Vagina (tissue), 2 donors: ENCODE measurements around the gene CNBP.

Experiments used
- CTCF ChIP-seq, 3 experiments: fragments of 450-650 bp in 2 of 3; fragments of 200-600 bp in 1 of 3; sonication (generic) in 1 of 3; IDR thresholded peaks; one replicate each; pipeline ENCODE4 v1.5.1; 2017 to 2019; ENCODE audit warnings: antibody characterized with exemption in 3 of 3, mild to moderate bottlenecking in 2 of 3, moderate library complexity in 2 of 3
- POLR2A ChIP-seq, 2 donors: fragments of 450-650 bp; IDR thresholded peaks; one replicate each; pipeline ENCODE4 v1.6.1; 2017; ENCODE audit warnings: antibody characterized with exemption in 2 of 2, mild to moderate bottlenecking in 2 of 2, moderate library complexity in 2 of 2
- POLR2AphosphoS5 ChIP-seq, 2 donors: sonication (generic); formaldehyde crosslinking; IDR thresholded peaks; one replicate each; pipeline ENCODE4 v1.9.0; 2017; ENCODE audit warnings: antibody characterized with exemption in 2 of 2, mild to moderate bottlenecking in 2 of 2, low read depth in 1 of 2; ENCODE audit not compliant: insufficient read depth in 1 of 2

DNA sequence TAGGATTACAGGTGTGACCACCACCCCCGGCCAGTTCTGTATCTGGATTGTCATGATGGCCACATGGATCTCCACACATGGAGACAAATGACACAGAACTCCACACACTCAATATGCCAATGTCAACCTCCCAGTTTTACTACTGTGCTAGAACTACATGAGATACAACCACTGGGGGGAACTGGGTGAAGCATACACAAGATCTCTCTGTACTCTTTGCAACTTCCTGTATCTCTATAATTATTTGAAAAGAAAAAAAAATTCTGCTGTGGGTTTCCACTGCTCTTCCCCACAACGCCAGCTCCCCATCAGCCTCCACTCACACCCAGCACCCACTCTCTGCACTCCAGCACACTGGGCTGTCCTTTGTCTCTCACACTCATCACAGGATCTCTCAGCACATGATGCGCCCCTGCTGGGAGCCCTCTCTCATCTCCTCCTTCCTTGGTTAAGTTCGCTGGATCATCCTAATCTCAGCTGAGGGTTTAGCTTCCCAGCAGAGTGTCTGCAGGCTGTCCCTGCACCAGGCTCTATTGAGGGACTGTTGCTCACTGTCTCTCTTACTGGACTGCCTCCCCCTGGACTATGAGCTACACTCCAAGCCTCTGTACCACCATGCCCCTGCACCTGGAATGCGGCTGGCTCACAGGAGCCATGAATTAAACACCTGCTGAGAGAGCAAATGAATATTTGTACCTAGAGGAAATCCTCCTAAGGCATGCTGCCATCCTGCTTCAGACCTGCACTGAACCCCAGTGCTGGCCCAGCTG lies 51.4 kb downstream of the CNBP start:
- TF ChIP-seq POLR2AphosphoS5 (IDR thresholded peaks at IDR 0.05; ENCODE audit: insufficient read depth in 1 of 2, low read depth in 1 of 2) (no peak), CTCF (IDR thresholded peaks at IDR 0.05) (no peak), POLR2A (IDR thresholded peaks at IDR 0.05) (no peak)
